ENCODE results near the gene SLC45A2.
"Not testable (repeated sequence)": the region's sequence is repeated elsewhere in the genome, so short reads cannot be mapped to it uniquely, and the experiment has no call there.

SLC45A2 gene

DNA sequence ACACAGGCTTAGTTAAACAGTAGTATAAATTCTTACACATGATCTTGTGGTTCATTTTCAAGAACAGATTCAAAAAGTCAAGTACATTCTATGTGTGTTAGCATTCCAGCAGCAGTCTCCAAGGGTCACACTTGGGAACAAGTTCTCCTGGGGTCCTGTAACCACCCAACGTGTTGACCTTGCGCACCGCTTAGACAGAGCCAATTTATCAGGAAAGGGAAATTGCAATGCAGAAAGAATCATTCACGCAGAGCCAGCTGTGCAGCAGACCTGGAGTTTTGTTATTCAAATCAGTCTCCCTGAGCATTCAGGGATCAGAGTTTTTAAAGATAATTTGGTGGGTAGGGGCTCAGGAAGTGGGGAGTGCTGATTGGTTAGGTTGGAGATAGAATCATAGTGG, 56.8 kb downstream of the SLC45A2 start:
- no peak for DNase-seq (ENCODE audit: low read depth in 2 of 2)

DNA sequence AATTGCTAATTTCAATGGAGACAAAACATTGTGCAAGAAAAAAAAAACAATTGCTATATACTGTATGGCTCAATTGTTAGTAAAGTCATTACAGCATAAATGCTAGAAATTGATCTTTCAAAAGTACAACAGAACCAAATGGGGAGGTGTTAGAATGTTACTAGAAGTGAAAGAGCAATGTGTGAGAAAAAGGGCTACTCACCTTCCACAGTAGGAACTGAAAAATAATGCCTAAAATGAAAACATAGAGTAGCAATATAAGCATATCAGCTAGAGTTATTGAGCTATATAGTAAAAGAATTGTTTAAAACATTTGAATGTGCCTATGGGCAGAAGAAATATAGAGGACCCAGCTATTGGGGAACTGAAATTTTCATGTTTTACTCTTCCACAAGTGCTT, 59.2 kb downstream of the SLC45A2 start:
- DNase-seq (ENCODE audit: low read depth in 2 of 2) = no peak

DNA sequence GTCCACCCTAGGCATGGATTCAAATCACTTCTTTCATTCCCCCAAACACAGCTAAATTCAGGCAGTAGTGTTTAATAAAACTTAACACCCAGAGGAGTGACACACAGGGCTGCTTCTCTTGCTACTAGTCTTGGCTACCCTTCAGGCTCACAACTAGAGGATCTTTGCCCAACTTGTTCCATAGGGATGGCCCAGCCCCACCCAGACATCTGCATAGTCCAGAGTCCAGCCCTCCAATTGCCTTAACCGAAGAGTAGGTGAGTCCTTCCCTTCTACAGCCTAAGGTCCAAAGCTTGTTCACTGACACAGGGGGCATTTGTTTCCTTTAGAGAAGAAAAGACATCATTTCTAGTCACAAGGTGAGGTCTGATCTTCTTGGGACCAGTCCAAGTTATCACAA, 63.5 kb downstream of the SLC45A2 start:
- no peak for DNase-seq (ENCODE audit: low read depth in 2 of 2)

DNA sequence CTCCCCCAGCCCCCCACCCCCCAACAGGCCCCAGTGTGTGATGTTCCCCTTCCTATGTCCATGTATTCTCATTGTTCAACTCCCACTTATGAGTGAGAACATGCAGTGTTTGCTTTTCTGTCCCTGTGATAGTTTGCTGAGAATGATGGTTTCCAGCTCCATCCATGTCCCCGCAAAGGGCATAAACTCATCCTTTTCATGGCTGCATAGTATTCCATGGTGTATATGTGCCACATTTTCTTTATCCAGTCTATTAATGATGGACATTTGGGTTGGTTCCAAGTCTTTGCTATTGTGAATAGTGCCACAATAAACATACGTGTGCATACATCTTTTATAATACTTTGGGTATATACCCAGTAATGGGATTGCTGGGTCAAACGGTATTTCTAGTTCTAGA, 69.6 kb downstream of the SLC45A2 start:
- not testable (repeated sequence) for DNase-seq (ENCODE audit: low read depth in 2 of 2)

DNA sequence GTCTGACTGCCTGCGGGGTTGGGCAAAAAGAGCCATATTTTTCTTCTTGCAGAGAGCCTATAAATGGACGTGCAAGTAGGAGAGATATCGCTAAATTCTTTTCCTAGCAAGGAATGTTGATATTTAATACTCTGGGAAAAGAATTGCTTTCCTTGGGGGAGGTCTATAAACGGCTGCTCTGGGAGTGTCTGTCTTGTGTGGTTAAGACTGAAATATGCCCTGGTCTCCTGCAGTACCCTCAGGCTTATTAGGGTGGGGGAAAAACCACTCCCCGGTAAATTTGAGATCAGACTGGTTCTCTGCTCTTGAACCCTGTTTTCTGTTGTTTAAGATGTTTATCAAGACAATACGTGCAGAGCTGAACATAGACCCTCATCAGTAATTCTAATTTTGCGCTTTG, 78.2 kb downstream of the SLC45A2 start:
- DNase-seq (ENCODE audit: low read depth in 2 of 2) = not testable (repeated sequence)

DNA sequence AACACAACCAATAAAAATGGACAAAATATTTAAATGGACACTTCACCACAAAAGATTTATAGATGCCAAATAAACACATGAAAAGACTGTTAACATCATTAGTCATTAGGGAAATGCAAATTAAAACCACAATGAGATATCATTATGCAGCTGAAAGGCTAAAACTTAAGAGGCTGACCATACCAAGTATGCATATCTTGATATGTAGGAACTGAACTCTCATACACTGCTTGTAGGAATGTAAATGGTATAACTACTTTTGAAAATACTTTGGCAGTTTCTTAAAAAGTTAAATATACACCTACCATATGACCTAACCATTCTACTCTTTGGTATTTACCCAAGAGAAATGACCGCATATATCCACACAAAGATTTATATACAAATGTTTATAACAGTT, 79.1 kb downstream of the SLC45A2 start:
- DNase-seq (ENCODE audit: low read depth in 2 of 2) = no peak

DNA sequence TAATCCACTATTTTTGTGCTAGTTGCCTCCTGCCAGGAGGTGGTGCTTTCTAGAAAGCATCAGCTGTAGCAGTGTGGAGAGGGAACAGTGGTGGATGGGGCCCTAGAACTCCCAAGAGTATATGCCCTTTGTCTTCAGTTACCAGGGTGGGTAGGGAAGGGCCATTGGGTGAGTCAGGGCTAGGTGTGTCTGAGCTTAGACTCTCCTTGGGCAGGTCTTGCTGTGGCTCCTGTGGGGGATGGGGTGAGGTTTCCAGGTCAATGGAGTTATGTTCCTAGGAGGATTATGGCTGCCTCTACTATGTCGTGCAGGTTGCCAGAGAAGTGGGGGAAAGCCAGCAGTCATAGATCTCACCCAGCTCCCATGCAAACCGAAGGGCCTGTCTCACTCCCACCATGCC, 81.4 kb downstream of the SLC45A2 start:
- no peak for DNase-seq (ENCODE audit: low read depth in 2 of 2)

DNA sequence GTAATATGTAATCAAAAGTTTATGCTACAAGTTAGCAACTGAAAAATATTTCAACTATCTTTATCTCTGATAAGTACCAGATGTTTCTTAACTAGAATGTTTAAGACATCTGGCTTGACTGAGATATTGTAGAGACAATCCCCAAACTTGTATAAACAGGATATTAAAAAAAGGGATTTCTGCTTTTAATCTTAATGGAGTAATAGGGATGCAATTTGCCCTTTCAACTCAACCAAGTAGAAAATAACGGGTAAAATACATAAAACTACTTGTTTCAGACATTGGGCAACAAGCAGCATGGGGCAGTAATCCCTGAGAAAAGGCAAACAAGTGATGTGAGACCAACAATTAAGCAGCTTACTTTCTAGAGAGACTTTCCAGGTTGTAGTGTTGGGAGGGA, 83.3 kb downstream of the SLC45A2 start:
- no peak for DNase-seq (ENCODE audit: low read depth in 2 of 2)
